ENCODE measurements around the gene CHKB.

The CHKB gene

DNA sequence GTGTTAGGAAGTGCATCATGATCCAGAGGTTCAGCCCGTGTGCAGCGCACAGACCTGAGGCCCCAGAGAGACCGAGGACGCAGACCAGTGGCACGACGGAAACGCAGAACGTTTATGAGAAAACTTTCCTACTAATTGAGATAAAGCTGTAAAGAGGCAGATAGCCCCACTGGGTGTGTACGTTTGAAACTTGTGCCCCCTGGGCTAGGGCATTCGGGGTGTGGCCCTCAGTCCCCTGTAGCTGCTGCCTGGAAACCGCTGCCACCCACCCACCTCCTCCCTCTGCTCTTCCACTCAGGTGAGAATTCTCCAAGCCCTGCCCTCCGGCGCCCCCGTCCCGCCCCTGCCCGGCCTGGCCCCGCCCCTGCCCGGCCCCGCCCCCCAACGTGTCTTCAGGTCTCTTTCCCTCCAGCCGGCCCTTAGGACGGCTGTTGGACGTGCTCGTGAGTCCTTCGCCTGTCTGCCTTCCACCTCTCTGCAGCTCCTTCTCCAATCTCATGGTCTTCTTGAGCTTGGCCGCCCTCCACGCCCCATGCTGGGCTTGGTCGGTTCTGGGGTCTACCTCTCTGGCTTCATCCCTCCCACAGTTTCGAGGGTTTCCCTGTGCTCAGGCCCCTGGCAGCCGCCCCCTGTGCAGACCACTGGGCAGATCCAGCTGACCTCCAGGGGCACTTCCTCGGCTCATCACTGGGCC is 30.0 kb upstream of the CHKB start:
- no peak overlapping the region for H3K4me3 ChIP-seq (ENCODE audit: low read depth, low read length)
- TF ChIP-seq CTCF (IDR thresholded peaks at IDR 0.05; ENCODE audit: low read depth, low read length) = no peak
- no peak for TF ChIP-seq MYC (IDR thresholded peaks at IDR 0.05; ENCODE audit: low read depth, low read length)
- TF ChIP-seq MAX (IDR thresholded peaks at IDR 0.05; ENCODE audit: low read depth, low read length) = no peak
- TF ChIP-seq POLR2A (IDR thresholded peaks at IDR 0.05; ENCODE audit: extremely low read depth, insufficient read length) = no peak
- DNase-seq (ENCODE audit: low read depth) = no peak

GRCh38 chr22:50612168-50612527 is 29.5 kb upstream of the CHKB start:
- H3K4me3 ChIP-seq (ENCODE audit: low read depth, low read length) = no peak overlapping the region
- no peak for TF ChIP-seq MAX (IDR thresholded peaks at IDR 0.05; ENCODE audit: low read depth, low read length)
- DNase-seq (ENCODE audit: low read depth) = no peak

DNA sequence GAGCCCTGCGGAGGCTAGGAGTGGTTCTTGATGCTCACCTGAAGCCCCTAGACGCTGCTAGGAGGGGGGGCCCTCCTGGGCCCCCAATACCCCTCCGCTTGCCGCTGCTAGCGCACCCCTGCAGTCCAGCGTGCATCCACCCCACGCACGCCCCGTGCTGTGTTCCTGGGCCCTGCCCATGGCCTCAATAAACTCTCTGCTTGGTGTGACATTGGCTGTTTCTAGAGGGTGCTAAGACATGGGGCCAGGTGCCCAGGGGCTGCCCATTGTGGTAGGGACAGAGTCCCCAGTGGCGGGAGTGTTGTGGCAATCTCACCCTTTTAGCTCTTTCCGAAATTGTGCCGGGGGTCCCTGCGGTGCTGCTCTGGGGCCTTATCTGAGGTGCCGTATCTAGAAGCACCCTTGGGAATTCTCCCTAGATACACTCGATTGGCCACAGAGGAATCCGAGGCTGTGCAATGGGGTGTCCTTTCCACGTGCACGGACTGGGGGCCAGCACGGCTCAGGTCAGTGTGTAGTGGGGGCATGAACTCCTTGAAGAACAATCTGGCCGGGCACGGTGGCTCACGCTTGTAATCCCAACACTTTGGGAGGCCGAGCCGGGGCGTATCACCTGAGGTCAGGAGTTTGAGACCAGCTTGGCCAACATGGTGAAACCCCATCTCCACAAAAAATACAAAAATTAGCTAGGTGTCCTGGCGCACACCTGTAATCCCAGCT is 28.9 kb upstream of the CHKB start:
- no peak overlapping the region for H3K4me3 ChIP-seq (ENCODE audit: low read depth, low read length)
- DNase-seq (ENCODE audit: low read depth) = no peak
- no peak for TF ChIP-seq CTCF (IDR thresholded peaks at IDR 0.05; ENCODE audit: low read depth, low read length)
- TF ChIP-seq POLR2A (IDR thresholded peaks at IDR 0.05; ENCODE audit: extremely low read depth, insufficient read length) = no peak
- TF ChIP-seq MYC (IDR thresholded peaks at IDR 0.05; ENCODE audit: low read depth, low read length) = no peak
- no peak for TF ChIP-seq MAX (IDR thresholded peaks at IDR 0.05; ENCODE audit: low read depth, low read length)

DNA sequence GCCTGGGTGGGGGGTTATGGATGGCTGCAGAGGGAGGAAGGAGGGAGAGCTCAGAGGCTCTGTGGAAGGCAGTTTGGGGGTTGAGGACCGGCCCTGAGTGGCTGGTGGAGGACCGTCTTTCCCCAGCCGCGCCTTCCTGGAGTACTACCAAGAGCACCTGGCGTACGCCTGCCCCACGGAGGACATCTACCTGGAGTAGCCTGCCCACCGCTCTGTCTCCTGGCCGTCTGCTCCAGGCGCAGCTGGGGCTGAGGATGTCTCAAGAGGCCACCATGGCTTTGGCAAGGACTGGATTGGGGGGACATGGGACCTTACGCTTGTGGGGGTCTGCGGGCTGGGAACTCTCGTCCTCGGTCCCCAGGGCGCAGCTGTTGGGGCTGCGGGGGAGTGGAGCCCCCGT is 27.9 kb upstream of the CHKB start:
- H3K4me3 ChIP-seq (ENCODE audit: low read depth, low read length) = no peak overlapping the region
- TF ChIP-seq POLR2A (IDR thresholded peaks at IDR 0.05; ENCODE audit: extremely low read depth, insufficient read length) (no peak), MYC (IDR thresholded peaks at IDR 0.05; ENCODE audit: low read depth, low read length) (no peak), MAX (IDR thresholded peaks at IDR 0.05; ENCODE audit: low read depth, low read length) (no peak), CTCF (IDR thresholded peaks at IDR 0.05; ENCODE audit: low read depth, low read length) (no peak)
- no peak for DNase-seq (ENCODE audit: low read depth)

- H3K4me3 ChIP-seq (ENCODE audit: low read depth, low read length) = no peak overlapping the region
- no peak for TF ChIP-seq MYC (IDR thresholded peaks at IDR 0.05; ENCODE audit: low read depth, low read length)
- TF ChIP-seq CTCF (IDR thresholded peaks at IDR 0.05; ENCODE audit: low read depth, low read length) = no peak
- TF ChIP-seq MAX (IDR thresholded peaks at IDR 0.05; ENCODE audit: low read depth, low read length) = no peak
- no peak for TF ChIP-seq POLR2A (IDR thresholded peaks at IDR 0.05; ENCODE audit: extremely low read depth, insufficient read length)
- no peak for DNase-seq (ENCODE audit: low read depth)
Measured at GRCh38 chr22:50610041-50610451, 27.4 kb upstream of the CHKB start.

DNA sequence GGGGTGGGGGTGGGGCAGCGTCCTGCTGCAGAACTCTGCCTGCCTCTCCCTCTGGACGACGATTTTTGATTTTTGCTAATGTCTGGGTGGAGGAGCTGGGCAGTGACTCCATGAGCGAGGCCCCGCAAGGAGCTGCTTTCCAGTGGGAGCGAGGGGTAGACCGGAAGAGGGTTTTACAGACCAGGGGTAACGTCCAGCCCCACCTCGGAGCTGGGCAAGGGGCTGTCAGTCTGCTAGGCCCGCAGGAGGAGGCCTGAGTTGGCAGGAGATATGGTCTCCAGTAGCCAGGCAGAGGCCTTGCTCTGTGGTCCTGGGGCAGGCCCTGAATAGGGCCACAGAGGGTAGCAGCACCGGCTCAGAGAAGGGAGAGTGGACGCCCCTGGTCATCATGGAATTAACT is 26.9 kb upstream of the CHKB start:
- no peak for DNase-seq (ENCODE audit: low read depth)
- TF ChIP-seq MYC (IDR thresholded peaks at IDR 0.05; ENCODE audit: low read depth, low read length) (no peak), POLR2A (IDR thresholded peaks at IDR 0.05; ENCODE audit: extremely low read depth, insufficient read length) (no peak), CTCF (IDR thresholded peaks at IDR 0.05; ENCODE audit: low read depth, low read length) (no peak), MAX (IDR thresholded peaks at IDR 0.05; ENCODE audit: low read depth, low read length) (no peak)
- no peak overlapping the region for H3K4me3 ChIP-seq (ENCODE audit: low read depth, low read length)

All from NB4 (cell line).